SK-MEL-5 (cell line): Measurements from ENCODE around the gene TEKT2. TPM values are rescaled to one million over a fixed set of nuclear protein-coding genes. Genes with fewer than 3 reads are reported as not detected.
A peak's percentile ranks its signal among the peaks of the same experiment; 100 is the strongest.

Experiments used
- DNase-seq: peaks from one replicate; pipeline ENCODE4 v3.0.0-alpha.2; 2016; ENCODE audit warnings: low read depth, low spot score
- in situ Hi-C: cut with HindIII; loops from 2 replicates; pipeline ENCODE4 v1.10.0; 2016; ENCODE audit warnings: low sequenced_read_pairs, high pct_unique_total_duplicates, low pct_unique_long_range_greater_than_20kb
- total RNA-seq: library from RNA; depleted of rRNA; stranded (reverse); fragments of >200 nt; shearing (Covaris generic); gene quantifications from 2 replicates; pipeline ENCODE4 v1.2.3, GENCODE V29; 2014

Gene TEKT2
- total RNA-seq, 1 experiment from 2014 or later = not detected

- in situ Hi-C loops = no loop called here
- no peak for DNase-seq
Measured at GRCh38 chr1:36122062-36123030, 38.5 kb downstream of the TEKT2 start.

- DNase-seq = no peak
- in situ Hi-C loops = no loop called here
Measured at GRCh38 chr1:36123356-36123755, 39.5 kb downstream of the TEKT2 start.

- in situ Hi-C loops = no loop called here
Measured at GRCh38 chr1:36124404-36125128, 40.7 kb downstream of the TEKT2 start.

GRCh38 chr1:36125129-36125991 lies 41.5 kb downstream of the TEKT2 start, which contains the start of gene COL8A2:
TSS of gene COL8A2 (minus strand) at chr1:36125222. CDS start at chr1:36100242, 24,980 bp downstream.
- in situ Hi-C loops = no loop called here
- no peak for DNase-seq

More at GRCh38 chr1:36124404-36125128, 40.7 kb downstream of the TEKT2 start:
- DNase-seq = no peak

GRCh38 chr1:36126005-36126716 lies 42.3 kb downstream of the TEKT2 start:
- in situ Hi-C loops = no loop called here
- DNase-seq = no peak

- no peak for DNase-seq
- in situ Hi-C loops = no loop called here
Measured at GRCh38 chr1:36126797-36127500, 43.1 kb downstream of the TEKT2 start.

- no peak for DNase-seq
Measured at GRCh38 chr1:36128126-36128904, 44.4 kb downstream of the TEKT2 start.

GRCh38 chr1:36128905-36129206 lies 45.0 kb downstream of the TEKT2 start:
- no peak for DNase-seq
- in situ Hi-C loops = no loop called here

More at GRCh38 chr1:36128126-36128904, 44.4 kb downstream of the TEKT2 start:
- in situ Hi-C loops = no loop called here

GRCh38 chr1:36132029-36132428 lies 48.1 kb downstream of the TEKT2 start:
- no peak for DNase-seq
- in situ Hi-C loops = no loop called here

- peak; percentile 52 for DNase-seq
- in situ Hi-C loops = no loop called here
Measured at GRCh38 chr1:36133484-36133883, 49.6 kb downstream of the TEKT2 start.

- in situ Hi-C loops = no loop called here
Measured at GRCh38 chr1:36134031-36134430, 50.1 kb downstream of the TEKT2 start.

GRCh38 chr1:36134505-36135329 lies 50.8 kb downstream of the TEKT2 start:
- in situ Hi-C loops = no loop called here
- DNase-seq = peak; percentile 71

More at GRCh38 chr1:36134031-36134430, 50.1 kb downstream of the TEKT2 start:
- no peak for DNase-seq

GRCh38 chr1:36135330-36135667 lies 51.4 kb downstream of the TEKT2 start:
- DNase-seq = no peak
- in situ Hi-C loops = no loop called here

GRCh38 chr1:36135796-36136195 lies 51.9 kb downstream of the TEKT2 start:
- DNase-seq = no peak
- in situ Hi-C loops = no loop called here

GRCh38 chr1:36136535-36136934 lies 52.6 kb downstream of the TEKT2 start:
- in situ Hi-C loops = no loop called here
- no peak for DNase-seq
